Heart left ventricle (tissue), 13 donors: ENCODE results near the gene TNFRSF18.

Experiments used
- POLR2A ChIP-seq, 2 donors: fragments of 450-650 bp; IDR thresholded peaks; one replicate each; pipeline ENCODE4 v1.6.1; 2017; ENCODE audit warnings: antibody characterized with exemption in 2 of 2, mild to moderate bottlenecking in 2 of 2, moderate library complexity in 2 of 2
- TF ChIP-seq, protein P1 (sequence below), 12 donors: fragments of 200-600 bp; sonication (generic) in 4 of 12; IDR thresholded peaks; one replicate each; pipeline versions ENCODE4 v1.5.0 to v1.8.0; 2018 to 2022; ENCODE audit warnings: antibody characterized with exemption in 12 of 12, mild to moderate bottlenecking in 5 of 12
- donor health status: ischemic (EF 13 %, LVEDD 7.1; RV severe dilation, severe dysfunction).
- donor health status: DM: no; HTN: yes; CAD: no.
- donor health status: DM: no; HTN: no; CAD: no.
- donor health status: ischemic (EF 25% LVEDD 6.9; RV normal size, moderate dysfunction).
- donor health status: ischemic (EF 25% LVEDD 5.7; RV mildly dilated, moderate dysfunction).
- donor health status: ischemic (EF 35%, LVEDD 5.7; RV mildly dilated, moderate dysfunction).
- donor health status: nonischemic (EF 11% LVEDD 7.7; RV severe dilation, severe dysfunction).
- donor health status: DM: yes; HTN: yes; CAD: no.
- donor health status: PGD.
- donor health status: ischemic (EF 29% LVEDD 5.4; RV normal size, mild dysfunction).
- donor health status: nonischemic (EF 23%, LVEDD 6.1; RV moderate dilation, normal function).

GRCh38 chr1:1171546-1172340 lies 34.6 kb downstream of the TNFRSF18 start:
- no peak for TF ChIP-seq POLR2A (IDR thresholded peaks at IDR 0.05)
- TF ChIP-seq, protein P1, sequence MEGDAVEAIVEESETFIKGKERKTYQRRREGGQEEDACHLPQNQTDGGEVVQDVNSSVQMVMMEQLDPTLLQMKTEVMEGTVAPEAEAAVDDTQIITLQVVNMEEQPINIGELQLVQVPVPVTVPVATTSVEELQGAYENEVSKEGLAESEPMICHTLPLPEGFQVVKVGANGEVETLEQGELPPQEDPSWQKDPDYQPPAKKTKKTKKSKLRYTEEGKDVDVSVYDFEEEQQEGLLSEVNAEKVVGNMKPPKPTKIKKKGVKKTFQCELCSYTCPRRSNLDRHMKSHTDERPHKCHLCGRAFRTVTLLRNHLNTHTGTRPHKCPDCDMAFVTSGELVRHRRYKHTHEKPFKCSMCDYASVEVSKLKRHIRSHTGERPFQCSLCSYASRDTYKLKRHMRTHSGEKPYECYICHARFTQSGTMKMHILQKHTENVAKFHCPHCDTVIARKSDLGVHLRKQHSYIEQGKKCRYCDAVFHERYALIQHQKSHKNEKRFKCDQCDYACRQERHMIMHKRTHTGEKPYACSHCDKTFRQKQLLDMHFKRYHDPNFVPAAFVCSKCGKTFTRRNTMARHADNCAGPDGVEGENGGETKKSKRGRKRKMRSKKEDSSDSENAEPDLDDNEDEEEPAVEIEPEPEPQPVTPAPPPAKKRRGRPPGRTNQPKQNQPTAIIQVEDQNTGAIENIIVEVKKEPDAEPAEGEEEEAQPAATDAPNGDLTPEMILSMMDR (IDR thresholded peaks at IDR 0.05): no peak
